Measurements from ENCODE around the gene TLR7. TPM values are rescaled to one million over a fixed set of nuclear protein-coding genes. Genes with fewer than 3 reads are reported as not detected.

Gene TLR7
- total RNA-seq, 1 donor from 2014 or later = 0.04 TPM

GRCh38 chrX:12906046-12906761 is 39.3 kb downstream of the TLR7 start, which contains the start of gene TLR8:
Gene TLR8, plus strand, starts transcription at chrX:12906620. Its CDS starts 87 bp downstream, at chrX:12906707.
- TF ChIP-seq CTCF (IDR thresholded peaks at IDR 0.05; ENCODE audit: unreplicated experiment) = no peak
- Mint-ChIP-seq H3K27ac (no peak within 1 kb of the TSS), H3K9me3 (peaks cover 11% of the 10 kb centered on the region), H3K4me1 (no peaks in the 10 kb centered on the region), H3K27me3 (ENCODE audit: low read depth) (no peaks in the 10 kb centered on the region), H3K4me3 (no peak within 1 kb of the TSS), H3K36me3 (no peaks in the 10 kb centered on the region)
- DNase-seq (ENCODE audit: low spot score in 2 of 2, unreplicated experiment in 2 of 2) = no peak

- no peak for DNase-seq (ENCODE audit: low spot score in 2 of 2, unreplicated experiment in 2 of 2)
- Mint-ChIP-seq H3K27me3 (ENCODE audit: low read depth) (no peaks in the 10 kb centered on the region), H3K4me1 (no peaks in the 10 kb centered on the region), H3K27ac (no peak overlapping the region), H3K4me3 (no peak overlapping the region), H3K9me3 (peaks cover 24% of the 10 kb centered on the region), H3K36me3 (no peaks in the 10 kb centered on the region)
- no peak for TF ChIP-seq CTCF (IDR thresholded peaks at IDR 0.05; ENCODE audit: unreplicated experiment)
These were observed 43.7 kb downstream of the TLR7 start for GRCh38 chrX:12910423-12911121.

GRCh38 chrX:12911122-12911470 is 44.2 kb downstream of the TLR7 start:
- DNase-seq (ENCODE audit: low spot score in 2 of 2, unreplicated experiment in 2 of 2) = no peak
- Mint-ChIP-seq H3K4me3 (no peak overlapping the region), H3K27me3 (ENCODE audit: low read depth) (no peaks in the 10 kb centered on the region), H3K4me1 (no peaks in the 10 kb centered on the region), H3K9me3 (peaks cover 20% of the 10 kb centered on the region), H3K27ac (no peak overlapping the region), H3K36me3 (no peaks in the 10 kb centered on the region)
- no peak for TF ChIP-seq CTCF (IDR thresholded peaks at IDR 0.05; ENCODE audit: unreplicated experiment)

GRCh38 chrX:12912791-12913482 is 46.1 kb downstream of the TLR7 start:
- no peak overlapping the region for H3K27ac Mint-ChIP-seq
- DNase-seq (ENCODE audit: low spot score in 2 of 2, unreplicated experiment in 2 of 2) = no peak
- peaks cover 20% of the 10 kb centered on the region for H3K9me3 Mint-ChIP-seq
- no peak overlapping the region for H3K4me3 Mint-ChIP-seq
- no peaks in the 10 kb centered on the region for H3K4me1 Mint-ChIP-seq
- no peaks in the 10 kb centered on the region for H3K36me3 Mint-ChIP-seq
- H3K27me3 Mint-ChIP-seq (ENCODE audit: low read depth) = no peaks in the 10 kb centered on the region
- TF ChIP-seq CTCF (IDR thresholded peaks at IDR 0.05; ENCODE audit: unreplicated experiment) = no peak

GRCh38 chrX:12917753-12918152 is 50.9 kb downstream of the TLR7 start:
- Mint-ChIP-seq H3K4me3 (no peak overlapping the region), H3K27me3 (ENCODE audit: low read depth) (no peaks in the 10 kb centered on the region), H3K9me3 (peaks cover 26% of the 10 kb centered on the region), H3K27ac (no peak overlapping the region), H3K36me3 (no peaks in the 10 kb centered on the region), H3K4me1 (no peaks in the 10 kb centered on the region)
- TF ChIP-seq CTCF (IDR thresholded peaks at IDR 0.05; ENCODE audit: unreplicated experiment) = no peak
- no peak for DNase-seq (ENCODE audit: low spot score in 2 of 2, unreplicated experiment in 2 of 2)
